ENCODE measurements around the gene RYR3.

Gene RYR3

DNA sequence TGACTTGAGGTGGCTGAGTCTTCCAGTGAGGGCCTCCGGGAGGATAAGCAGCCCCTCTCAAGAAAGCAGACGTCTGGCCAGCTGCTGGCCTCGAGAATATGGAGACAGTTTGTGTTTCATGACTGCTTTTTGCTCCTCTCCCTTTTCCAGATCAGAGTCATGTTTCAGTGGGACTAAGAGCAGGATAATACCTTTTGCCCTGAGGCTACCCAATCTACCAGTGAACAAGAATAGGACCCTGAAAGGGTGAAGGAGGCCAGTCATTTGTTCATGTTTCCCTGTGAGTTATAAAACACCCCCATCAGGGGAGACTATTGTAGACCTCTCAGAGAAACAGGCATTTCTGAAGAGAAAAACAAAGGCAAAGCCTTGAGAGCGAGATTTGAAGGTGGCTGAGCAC is 137.4 kb downstream of the RYR3 start:
- Histone ChIP-seq H3K4me1 (ENCODE audit: control insufficient read depth in 1 of 2, insufficient read depth in 1 of 2, low read depth in 1 of 2, low read length in 1 of 2) (no peaks in the 10 kb centered on the region), H3K4me3 (ENCODE audit: low read depth in 1 of 2, low read length in 1 of 2) (no peak overlapping the region)

DNA sequence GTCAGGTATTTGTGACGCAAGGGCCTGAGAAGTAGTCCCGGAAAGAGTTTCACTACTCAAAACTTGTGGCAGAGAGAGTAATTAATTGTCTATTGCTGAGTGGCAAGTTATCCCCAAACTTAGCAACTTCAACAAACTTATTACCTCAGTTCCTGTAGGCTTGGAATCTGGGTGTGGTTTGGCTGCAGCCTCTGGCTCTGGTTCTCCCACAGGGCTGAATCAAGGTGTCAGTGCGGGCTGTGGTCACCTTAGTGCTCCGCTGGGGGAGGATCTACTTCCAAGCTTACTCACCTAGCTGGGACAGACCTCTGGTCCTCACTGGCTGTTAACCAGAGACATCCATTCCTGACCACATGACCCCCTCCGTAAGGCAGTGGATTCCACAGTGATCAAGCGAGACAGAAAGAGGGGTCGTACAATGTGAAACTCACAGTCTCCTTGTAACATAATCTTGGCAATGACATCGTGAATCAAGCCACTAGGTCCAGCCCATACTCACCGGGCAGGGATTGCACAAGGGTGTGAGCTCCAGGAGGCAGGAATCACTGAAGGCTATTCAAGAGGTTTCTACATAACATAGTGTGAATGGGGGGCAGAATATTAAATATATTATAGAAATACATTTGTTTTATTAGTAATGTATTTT is 138.3 kb downstream of the RYR3 start:
- Histone ChIP-seq H3K36me3 (no peaks in the 10 kb centered on the region), H3K4me1 (ENCODE audit: control insufficient read depth in 1 of 2, insufficient read depth in 1 of 2, low read depth in 1 of 2, low read length in 1 of 2) (no peaks in the 10 kb centered on the region), H3K27ac (no peak overlapping the region), H3K4me3 (ENCODE audit: low read depth in 1 of 2, low read length in 1 of 2) (no peak overlapping the region), H3K9me3 (no peaks in the 10 kb centered on the region), H3K27me3 (peaks cover 92% of the 10 kb centered on the region)
- TF ChIP-seq, protein P1, sequence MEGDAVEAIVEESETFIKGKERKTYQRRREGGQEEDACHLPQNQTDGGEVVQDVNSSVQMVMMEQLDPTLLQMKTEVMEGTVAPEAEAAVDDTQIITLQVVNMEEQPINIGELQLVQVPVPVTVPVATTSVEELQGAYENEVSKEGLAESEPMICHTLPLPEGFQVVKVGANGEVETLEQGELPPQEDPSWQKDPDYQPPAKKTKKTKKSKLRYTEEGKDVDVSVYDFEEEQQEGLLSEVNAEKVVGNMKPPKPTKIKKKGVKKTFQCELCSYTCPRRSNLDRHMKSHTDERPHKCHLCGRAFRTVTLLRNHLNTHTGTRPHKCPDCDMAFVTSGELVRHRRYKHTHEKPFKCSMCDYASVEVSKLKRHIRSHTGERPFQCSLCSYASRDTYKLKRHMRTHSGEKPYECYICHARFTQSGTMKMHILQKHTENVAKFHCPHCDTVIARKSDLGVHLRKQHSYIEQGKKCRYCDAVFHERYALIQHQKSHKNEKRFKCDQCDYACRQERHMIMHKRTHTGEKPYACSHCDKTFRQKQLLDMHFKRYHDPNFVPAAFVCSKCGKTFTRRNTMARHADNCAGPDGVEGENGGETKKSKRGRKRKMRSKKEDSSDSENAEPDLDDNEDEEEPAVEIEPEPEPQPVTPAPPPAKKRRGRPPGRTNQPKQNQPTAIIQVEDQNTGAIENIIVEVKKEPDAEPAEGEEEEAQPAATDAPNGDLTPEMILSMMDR (IDR thresholded peaks at IDR 0.05), result no peak

More for the DNA sequence above, 137.4 kb downstream of the RYR3 start:
- peaks cover 98% of the 10 kb centered on the region for H3K27me3 ChIP-seq
- no peaks in the 10 kb centered on the region for H3K36me3 ChIP-seq
- no peaks in the 10 kb centered on the region for H3K9me3 ChIP-seq
- no peak overlapping the region for H3K27ac ChIP-seq
- TF ChIP-seq, protein P1 (IDR thresholded peaks at IDR 0.05), result no peak

DNA sequence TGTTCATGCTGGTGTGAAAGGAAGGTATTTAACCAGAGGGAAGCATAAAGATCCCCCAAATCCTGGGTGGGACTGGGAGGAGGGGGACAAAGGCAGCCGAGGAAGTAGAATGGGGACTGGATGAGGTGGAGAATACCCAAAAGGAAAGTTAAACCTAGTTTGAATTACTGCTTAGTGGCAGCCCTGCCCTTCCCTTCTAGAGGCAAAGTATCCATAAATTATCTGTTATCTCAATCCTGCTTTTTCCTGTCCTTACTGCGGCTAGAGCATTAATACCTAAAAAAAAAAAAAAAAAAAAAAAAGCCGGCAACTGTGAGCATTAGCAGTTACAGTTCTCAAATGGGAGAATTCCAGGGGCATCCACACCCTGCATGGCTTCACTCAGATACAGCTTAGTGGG is 139.0 kb downstream of the RYR3 start:
- TF ChIP-seq, protein P1 (IDR thresholded peaks at IDR 0.05), result no peak
- Histone ChIP-seq H3K4me3 (ENCODE audit: low read depth in 1 of 2, low read length in 1 of 2) (no peak overlapping the region), H3K27ac (no peak overlapping the region), H3K9me3 (no peaks in the 10 kb centered on the region), H3K36me3 (no peaks in the 10 kb centered on the region), H3K27me3 (peaks cover 86% of the 10 kb centered on the region), H3K4me1 (ENCODE audit: control insufficient read depth in 1 of 2, insufficient read depth in 1 of 2, low read depth in 1 of 2, low read length in 1 of 2) (no peaks in the 10 kb centered on the region)

DNA sequence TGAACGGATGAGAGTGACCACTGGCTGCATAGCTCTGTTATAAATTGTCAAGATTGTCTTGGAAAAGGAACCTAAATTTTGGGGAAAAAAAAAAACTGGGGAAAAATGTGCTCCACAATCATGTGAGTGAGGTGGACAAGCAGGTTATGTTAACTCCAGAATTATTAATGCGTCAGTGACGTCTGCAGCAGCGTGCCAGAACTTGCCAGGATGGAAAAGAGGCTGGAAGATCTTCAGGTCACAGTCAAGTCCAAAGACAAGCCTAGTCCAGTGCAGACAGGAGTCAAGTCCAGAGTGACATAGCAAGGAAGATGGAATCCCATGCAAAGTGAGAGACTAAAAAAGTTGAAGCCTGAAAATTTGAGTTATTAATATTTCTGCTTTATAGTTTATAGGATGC is 140.6 kb downstream of the RYR3 start:
- H3K36me3 ChIP-seq, result no peaks in the 10 kb centered on the region
- H3K27me3 ChIP-seq, result peaks cover 73% of the 10 kb centered on the region
- no peak overlapping the region for H3K27ac ChIP-seq
- H3K4me1 ChIP-seq (ENCODE audit: control insufficient read depth in 1 of 2, insufficient read depth in 1 of 2, low read depth in 1 of 2, low read length in 1 of 2), result no peaks in the 10 kb centered on the region
- H3K4me3 ChIP-seq (ENCODE audit: low read depth in 1 of 2, low read length in 1 of 2), result no peak overlapping the region
- TF ChIP-seq, protein P1 (IDR thresholded peaks at IDR 0.05), result no peak
- no peaks in the 10 kb centered on the region for H3K9me3 ChIP-seq

DNA sequence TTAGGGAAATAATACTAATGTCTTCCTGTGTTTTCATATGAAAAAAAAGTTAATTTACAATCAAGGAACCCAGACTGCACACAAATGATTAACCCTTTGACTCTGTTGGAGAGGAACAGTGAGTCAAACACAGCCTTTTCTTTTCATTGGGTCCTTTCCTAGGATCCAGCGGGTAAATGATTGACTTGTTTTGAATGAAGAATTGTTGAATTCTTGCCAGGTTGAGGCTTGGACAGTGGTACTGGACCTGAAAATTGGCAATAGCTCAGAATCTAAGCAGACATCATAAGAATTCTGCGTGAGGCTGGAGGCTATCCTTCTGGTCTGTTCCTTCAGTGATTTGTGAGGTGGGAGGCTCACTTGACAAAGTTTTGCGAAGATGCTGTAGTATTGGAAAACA is 143.0 kb downstream of the RYR3 start:
- no peak overlapping the region for H3K27ac ChIP-seq
- H3K4me3 ChIP-seq (ENCODE audit: low read depth in 1 of 2, low read length in 1 of 2), result no peak overlapping the region
- TF ChIP-seq, protein P1 (IDR thresholded peaks at IDR 0.05), result no peak
- H3K27me3 ChIP-seq, result peaks cover 51% of the 10 kb centered on the region
- no peaks in the 10 kb centered on the region for H3K9me3 ChIP-seq
- no peaks in the 10 kb centered on the region for H3K4me1 ChIP-seq (ENCODE audit: control insufficient read depth in 1 of 2, insufficient read depth in 1 of 2, low read depth in 1 of 2, low read length in 1 of 2)
- H3K36me3 ChIP-seq, result no peaks in the 10 kb centered on the region

Data from neutrophil (primary cell).